ENCODE measurements around the gene PARG.
"Not testable (repeated sequence)": the region's sequence is repeated elsewhere in the genome, so short reads cannot be mapped to it uniquely, and the experiment has no call there.

PARG gene

DNA sequence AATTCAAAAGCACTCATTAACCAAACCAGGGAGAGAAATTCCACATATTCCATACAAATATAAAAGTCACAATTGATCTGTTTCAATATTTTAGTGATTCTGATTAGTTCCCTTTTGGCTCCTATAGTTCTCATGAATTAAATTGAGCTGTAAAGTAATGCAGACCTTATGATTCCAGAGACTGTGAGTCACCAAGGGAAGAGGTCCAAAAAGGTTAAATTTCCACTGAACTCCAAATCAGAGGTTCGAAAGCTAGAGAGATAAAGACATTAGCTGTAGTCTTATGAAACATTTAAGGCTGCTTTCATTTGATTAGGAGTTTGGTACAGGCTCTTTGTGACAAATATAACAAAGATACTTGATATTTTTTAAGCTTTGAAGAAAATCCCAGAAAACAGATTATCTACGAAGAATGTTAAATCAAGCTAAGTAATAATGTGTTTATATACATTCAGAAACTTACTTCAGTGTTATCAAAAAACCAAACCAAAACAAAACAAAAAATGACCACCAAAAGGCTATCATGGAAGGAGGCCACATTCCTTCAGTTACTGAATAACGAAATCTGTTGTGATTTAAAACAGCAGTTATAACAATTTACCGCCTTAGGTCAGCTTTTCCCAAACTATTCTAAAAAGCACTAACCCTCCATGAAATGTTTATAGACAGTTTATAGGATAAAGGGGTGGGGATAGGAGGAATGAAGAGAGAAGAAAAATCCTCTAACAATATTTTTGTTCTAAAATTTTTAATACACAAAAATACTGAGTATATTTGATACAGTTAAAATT, 33.3 kb downstream of the PARG start:
- H3K4me2 ChIP-seq; H4K20me1 ChIP-seq (ENCODE audit: insufficient read depth); H3K36me3 ChIP-seq (ENCODE audit: insufficient read depth); H3K79me2 ChIP-seq (ENCODE audit: insufficient read depth, low read depth); H3K4me3 ChIP-seq (IDR thresholded peaks at IDR 0.05; ENCODE audit: insufficient read depth, low read depth, low read length); H2AFZ ChIP-seq (ENCODE audit: low read depth); H3K27ac ChIP-seq; H3K9ac ChIP-seq; H3K27me3 ChIP-seq (ENCODE audit: insufficient read depth, low read depth); H3K4me1 ChIP-seq (ENCODE audit: low read depth, poor library complexity, severe bottlenecking): not testable (repeated sequence)

- not testable (repeated sequence) for H2AFZ ChIP-seq (ENCODE audit: low read depth); H4K20me1 ChIP-seq (ENCODE audit: insufficient read depth); H3K4me1 ChIP-seq (ENCODE audit: low read depth, poor library complexity, severe bottlenecking); H3K27me3 ChIP-seq (ENCODE audit: insufficient read depth, low read depth); H3K4me2 ChIP-seq; H3K9ac ChIP-seq; H3K36me3 ChIP-seq (ENCODE audit: insufficient read depth); H3K79me2 ChIP-seq (ENCODE audit: insufficient read depth, low read depth); H3K4me3 ChIP-seq (IDR thresholded peaks at IDR 0.05; ENCODE audit: insufficient read depth, low read depth, low read length); H3K27ac ChIP-seq
Measured at GRCh38 chr10:49903829-49904228, 38.0 kb downstream of the PARG start.

- H3K27ac ChIP-seq; H3K4me1 ChIP-seq (ENCODE audit: low read depth, poor library complexity, severe bottlenecking); H4K20me1 ChIP-seq (ENCODE audit: insufficient read depth): not testable (repeated sequence)
Measured at GRCh38 chr10:49900406-49900805, 41.4 kb downstream of the PARG start.

GRCh38 chr10:49899999-49900398, 41.8 kb downstream of the PARG start:
- H3K27ac ChIP-seq; H2AFZ ChIP-seq (ENCODE audit: low read depth); H3K27me3 ChIP-seq (ENCODE audit: insufficient read depth, low read depth); H3K79me2 ChIP-seq (ENCODE audit: insufficient read depth, low read depth); H3K4me2 ChIP-seq; H3K4me1 ChIP-seq (ENCODE audit: low read depth, poor library complexity, severe bottlenecking); H3K4me3 ChIP-seq (IDR thresholded peaks at IDR 0.05; ENCODE audit: insufficient read depth, low read depth, low read length); H3K36me3 ChIP-seq (ENCODE audit: insufficient read depth); H4K20me1 ChIP-seq (ENCODE audit: insufficient read depth); H3K9ac ChIP-seq: not testable (repeated sequence)

More at GRCh38 chr10:49900406-49900805, 41.4 kb downstream of the PARG start:
- H3K36me3 ChIP-seq (ENCODE audit: insufficient read depth); H2AFZ ChIP-seq (ENCODE audit: low read depth); H3K4me3 ChIP-seq (IDR thresholded peaks at IDR 0.05; ENCODE audit: insufficient read depth, low read depth, low read length); H3K79me2 ChIP-seq (ENCODE audit: insufficient read depth, low read depth); H3K27me3 ChIP-seq (ENCODE audit: insufficient read depth, low read depth); H3K9ac ChIP-seq; H3K4me2 ChIP-seq: not testable (repeated sequence)

GRCh38 chr10:49890025-49890424, 51.8 kb downstream of the PARG start:
- H3K4me3 ChIP-seq (IDR thresholded peaks at IDR 0.05; ENCODE audit: insufficient read depth, low read depth, low read length); H3K36me3 ChIP-seq (ENCODE audit: insufficient read depth); H3K79me2 ChIP-seq (ENCODE audit: insufficient read depth, low read depth); H3K27me3 ChIP-seq (ENCODE audit: insufficient read depth, low read depth); H3K4me2 ChIP-seq; H2AFZ ChIP-seq (ENCODE audit: low read depth); H3K27ac ChIP-seq; H3K9ac ChIP-seq; H4K20me1 ChIP-seq (ENCODE audit: insufficient read depth); H3K4me1 ChIP-seq (ENCODE audit: low read depth, poor library complexity, severe bottlenecking): not testable (repeated sequence)

DNA sequence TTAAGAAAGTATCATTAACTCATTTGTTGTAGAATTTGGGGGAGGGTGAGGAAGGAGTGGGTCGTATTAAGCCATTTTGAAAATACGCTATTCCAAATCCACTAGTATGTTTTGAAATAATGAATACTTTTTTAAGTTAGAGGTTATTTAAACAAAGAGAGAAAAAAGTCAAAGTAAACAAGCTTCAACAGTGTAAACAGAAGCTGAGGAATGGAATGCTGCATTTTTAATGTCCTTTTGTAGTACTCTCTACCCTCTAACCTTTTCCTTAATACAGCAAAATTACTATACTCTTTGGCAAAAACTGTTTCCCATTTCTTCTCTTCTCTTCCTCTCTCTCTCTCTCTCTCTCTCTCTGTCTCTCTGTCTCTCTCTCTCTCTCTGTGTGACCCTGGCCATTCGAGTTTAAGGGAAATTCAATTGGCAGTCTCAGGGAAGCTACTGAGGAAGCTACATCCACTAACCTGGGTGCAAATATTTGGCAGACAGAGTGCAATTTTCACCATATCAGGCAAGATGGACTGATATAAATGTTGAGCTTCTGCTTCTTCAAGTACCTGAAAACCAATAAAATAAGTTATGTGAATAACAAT, 57.0 kb downstream of the PARG start:
- H3K36me3 ChIP-seq (ENCODE audit: insufficient read depth); H3K27ac ChIP-seq; H3K4me2 ChIP-seq; H4K20me1 ChIP-seq (ENCODE audit: insufficient read depth); H3K9ac ChIP-seq; H3K4me3 ChIP-seq (IDR thresholded peaks at IDR 0.05; ENCODE audit: insufficient read depth, low read depth, low read length); H3K4me1 ChIP-seq (ENCODE audit: low read depth, poor library complexity, severe bottlenecking); H3K27me3 ChIP-seq (ENCODE audit: insufficient read depth, low read depth); H3K79me2 ChIP-seq (ENCODE audit: insufficient read depth, low read depth); H2AFZ ChIP-seq (ENCODE audit: low read depth): not testable (repeated sequence)

GRCh38 chr10:49883852-49884251, 58.0 kb downstream of the PARG start:
- H3K4me1 ChIP-seq (ENCODE audit: low read depth, poor library complexity, severe bottlenecking); H3K79me2 ChIP-seq (ENCODE audit: insufficient read depth, low read depth); H3K27me3 ChIP-seq (ENCODE audit: insufficient read depth, low read depth); H2AFZ ChIP-seq (ENCODE audit: low read depth); H3K27ac ChIP-seq; H3K36me3 ChIP-seq (ENCODE audit: insufficient read depth); H3K9ac ChIP-seq; H3K4me2 ChIP-seq; H4K20me1 ChIP-seq (ENCODE audit: insufficient read depth); H3K4me3 ChIP-seq (IDR thresholded peaks at IDR 0.05; ENCODE audit: insufficient read depth, low read depth, low read length): not testable (repeated sequence)

- not testable (repeated sequence) for H2AFZ ChIP-seq (ENCODE audit: low read depth); H3K4me3 ChIP-seq (IDR thresholded peaks at IDR 0.05; ENCODE audit: insufficient read depth, low read depth, low read length); H3K4me2 ChIP-seq; H3K27me3 ChIP-seq (ENCODE audit: insufficient read depth, low read depth); H3K79me2 ChIP-seq (ENCODE audit: insufficient read depth, low read depth); H4K20me1 ChIP-seq (ENCODE audit: insufficient read depth); H3K9ac ChIP-seq; H3K27ac ChIP-seq; H3K4me1 ChIP-seq (ENCODE audit: low read depth, poor library complexity, severe bottlenecking); H3K36me3 ChIP-seq (ENCODE audit: insufficient read depth)
Measured at GRCh38 chr10:49882327-49882726, 59.5 kb downstream of the PARG start.

- H3K27ac ChIP-seq; H3K4me3 ChIP-seq (IDR thresholded peaks at IDR 0.05; ENCODE audit: insufficient read depth, low read depth, low read length); H4K20me1 ChIP-seq (ENCODE audit: insufficient read depth); H3K27me3 ChIP-seq (ENCODE audit: insufficient read depth, low read depth); H3K4me1 ChIP-seq (ENCODE audit: low read depth, poor library complexity, severe bottlenecking); H3K79me2 ChIP-seq (ENCODE audit: insufficient read depth, low read depth); H2AFZ ChIP-seq (ENCODE audit: low read depth); H3K36me3 ChIP-seq (ENCODE audit: insufficient read depth); H3K9ac ChIP-seq; H3K4me2 ChIP-seq: not testable (repeated sequence)
Measured at GRCh38 chr10:49872740-49873139, 69.1 kb downstream of the PARG start.

- H3K4me1 ChIP-seq (ENCODE audit: low read depth, poor library complexity, severe bottlenecking); H3K79me2 ChIP-seq (ENCODE audit: insufficient read depth, low read depth); H3K27me3 ChIP-seq (ENCODE audit: insufficient read depth, low read depth); H3K9ac ChIP-seq; H3K27ac ChIP-seq; H2AFZ ChIP-seq (ENCODE audit: low read depth); H4K20me1 ChIP-seq (ENCODE audit: insufficient read depth); H3K4me3 ChIP-seq (IDR thresholded peaks at IDR 0.05; ENCODE audit: insufficient read depth, low read depth, low read length); H3K36me3 ChIP-seq (ENCODE audit: insufficient read depth); H3K4me2 ChIP-seq: not testable (repeated sequence)
Measured at GRCh38 chr10:49871462-49871861, 70.4 kb downstream of the PARG start.
